NCI-H1436 (cell line): ENCODE data around the gene AIF1.

Experiments used
- DNase-seq: peaks from one replicate; lab custom pipeline; 2025; lab: John Stamatoyannopoulos, UW

AIF1 gene

GRCh38 chr6:31620586-31621319 lies 5.7 kb downstream of the AIF1 start, which contains the start of gene PRRC2A:
TSS of gene PRRC2A (plus strand) at chr6:31620715. CDS start at chr6:31622790, 2,075 bp downstream.
- peak; percentile 79 for DNase-seq

DNA sequence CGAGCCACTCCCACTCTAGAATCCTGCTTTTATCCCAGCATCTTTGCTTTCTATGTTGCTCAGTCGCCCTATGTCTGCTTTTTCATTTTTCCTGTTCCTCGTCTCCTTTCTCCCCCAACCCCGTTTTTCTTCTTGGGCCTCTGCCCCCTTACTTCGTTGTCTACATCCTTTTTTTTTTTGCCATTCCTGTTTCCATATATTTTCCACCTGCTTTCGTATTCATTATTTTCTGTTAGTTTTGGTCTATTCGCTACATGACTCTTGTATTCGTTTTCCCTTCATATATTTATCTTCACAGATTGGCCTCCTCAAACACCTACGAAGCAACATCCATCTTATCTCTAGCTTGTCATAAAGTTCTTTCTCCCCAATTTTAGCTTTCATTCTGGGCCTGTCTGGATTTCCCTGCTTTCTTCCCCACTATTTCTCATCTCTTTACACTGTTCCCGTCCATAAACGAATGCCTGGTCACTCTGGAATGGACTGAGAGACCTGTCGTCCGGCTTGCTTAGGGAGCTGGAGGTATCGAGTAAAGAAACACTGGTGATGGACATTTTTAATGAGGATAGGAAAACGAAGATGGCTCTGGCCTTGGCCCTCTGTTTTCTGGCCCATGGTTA lies 6.4 kb downstream of the AIF1 start:
- no peak for DNase-seq

GRCh38 chr6:31621991-31622390 lies 7.0 kb downstream of the AIF1 start:
- DNase-seq, result no peak

- no peak for DNase-seq
These were observed 7.7 kb downstream of the AIF1 start for GRCh38 chr6:31622684-31623091.

DNA sequence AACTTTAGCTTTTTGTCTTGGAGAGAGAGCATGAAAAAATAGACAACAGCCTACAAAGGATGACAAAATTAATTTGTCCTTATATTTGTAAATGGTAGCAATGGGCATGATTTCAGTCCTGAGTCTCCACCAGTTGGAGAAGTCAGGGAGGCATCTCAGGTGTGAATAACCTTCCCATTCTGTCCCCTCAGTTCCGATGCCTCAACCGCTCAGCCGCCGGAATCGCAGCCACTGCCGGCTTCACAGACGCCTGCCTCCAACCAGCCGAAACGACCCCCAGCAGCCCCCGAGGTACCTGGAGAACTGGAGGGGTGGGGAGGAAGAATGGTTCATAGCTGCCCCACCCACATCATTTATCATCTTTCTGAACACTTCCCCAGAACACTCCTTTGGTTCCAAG lies 9.0 kb downstream of the AIF1 start:
- no peak for DNase-seq

GRCh38 chr6:31626952-31627351 lies 11.9 kb downstream of the AIF1 start:
- DNase-seq, result no peak

GRCh38 chr6:31627690-31628287 lies 12.8 kb downstream of the AIF1 start:
- DNase-seq, result no peak

DNA sequence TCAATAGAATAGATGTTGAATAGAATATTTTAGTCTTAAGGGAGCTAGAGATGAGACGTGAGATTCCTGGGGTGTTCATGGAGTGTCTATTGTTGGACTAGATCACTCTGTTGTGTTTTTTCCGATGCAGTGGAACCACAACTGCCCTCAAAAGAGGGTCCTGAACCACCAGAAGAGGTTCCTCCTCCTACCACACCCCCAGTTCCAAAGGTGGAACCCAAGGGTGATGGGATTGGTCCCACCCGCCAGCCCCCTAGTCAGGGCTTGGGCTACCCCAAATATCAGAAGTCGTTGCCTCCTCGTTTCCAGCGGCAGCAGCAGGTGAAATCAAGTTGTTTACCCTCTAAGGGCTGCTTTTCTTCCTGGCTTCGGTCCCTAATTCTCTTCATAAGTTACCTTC lies 14.0 kb downstream of the AIF1 start:
- no peak for DNase-seq

DNA sequence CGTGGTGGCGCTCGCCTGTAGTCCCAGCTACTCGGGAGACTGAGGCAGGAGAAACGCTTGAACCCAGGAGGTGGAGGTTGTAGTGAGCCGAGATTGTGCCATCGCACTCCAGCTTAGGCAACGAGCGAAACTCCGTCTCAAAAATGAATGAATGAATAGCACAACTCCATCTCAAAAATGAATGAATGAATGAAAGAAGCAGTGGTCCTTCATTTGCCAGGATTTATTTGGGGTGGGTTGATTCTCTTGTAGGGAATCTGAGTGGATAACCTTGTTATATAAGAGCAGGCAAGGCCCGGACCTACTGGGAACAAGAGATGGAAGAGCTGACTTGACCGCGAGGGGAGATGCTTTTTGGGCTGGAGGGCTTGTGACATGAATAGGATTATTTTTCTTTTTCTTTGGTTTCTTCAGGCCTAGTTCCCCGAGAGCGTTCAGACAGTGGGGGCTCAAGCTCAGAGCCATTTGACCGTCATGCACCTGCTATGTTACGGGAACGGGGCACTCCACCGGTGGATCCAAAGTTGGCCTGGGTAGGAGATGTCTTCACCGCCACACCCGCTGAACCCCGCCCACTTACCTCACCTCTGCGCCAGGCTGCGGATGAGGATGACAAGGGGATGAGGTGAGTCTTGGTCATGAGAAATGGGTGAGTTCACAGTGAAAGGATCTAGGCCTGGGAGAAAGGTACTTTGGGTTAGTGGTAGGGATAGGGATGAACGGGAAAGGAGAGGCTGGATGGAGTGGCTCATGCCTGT lies 15.3 kb downstream of the AIF1 start:
- DNase-seq, result no peak

DNA sequence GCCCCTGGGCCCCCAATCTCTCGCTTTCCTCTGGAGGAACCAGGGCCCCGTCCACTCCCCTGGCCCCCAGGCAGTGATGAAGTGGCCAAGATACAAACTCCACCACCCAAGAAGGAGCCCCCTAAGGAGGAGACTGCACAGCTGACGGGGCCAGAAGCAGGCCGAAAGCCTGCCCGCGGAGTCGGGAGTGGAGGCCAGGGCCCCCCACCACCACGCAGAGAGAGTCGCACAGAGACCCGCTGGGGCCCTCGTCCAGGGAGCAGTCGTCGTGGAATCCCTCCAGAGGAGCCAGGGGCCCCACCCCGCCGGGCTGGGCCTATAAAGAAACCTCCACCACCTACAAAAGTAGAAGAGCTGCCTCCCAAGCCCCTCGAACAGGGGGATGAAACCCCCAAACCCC lies 16.2 kb downstream of the AIF1 start:
- DNase-seq, result no peak

- DNase-seq, result no peak
These were observed 16.7 kb downstream of the AIF1 start for GRCh38 chr6:31631681-31632278.

GRCh38 chr6:31632279-31632946 lies 17.4 kb downstream of the AIF1 start:
- DNase-seq, result no peak

GRCh38 chr6:31633447-31633846 lies 18.4 kb downstream of the AIF1 start:
- DNase-seq, result no peak

DNA sequence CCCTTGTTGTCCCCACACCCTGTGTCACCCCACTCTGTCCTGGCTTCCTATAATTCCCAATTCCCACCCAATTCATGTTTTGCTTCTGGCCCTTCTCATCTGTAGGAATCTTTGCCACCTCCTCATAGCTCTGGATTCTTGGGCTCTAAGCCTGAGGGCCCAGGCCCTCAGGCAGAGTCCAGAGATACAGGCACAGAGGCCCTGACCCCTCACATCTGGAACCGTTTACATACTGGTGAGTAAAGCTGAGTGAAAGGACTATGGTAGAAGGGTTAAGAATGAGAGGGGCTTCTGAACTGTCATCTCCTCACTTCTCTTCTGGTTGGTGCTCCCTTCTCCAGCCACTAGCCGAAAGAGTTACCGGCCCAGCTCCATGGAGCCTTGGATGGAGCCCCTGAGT lies 19.1 kb downstream of the AIF1 start:
- no peak for DNase-seq

GRCh38 chr6:31634969-31635575 lies 20.0 kb downstream of the AIF1 start:
- DNase-seq, result no peak

GRCh38 chr6:31636698-31637596 lies 21.9 kb downstream of the AIF1 start:
- DNase-seq, result no peak

- DNase-seq, result no peak
These were observed 24.0 kb downstream of the AIF1 start for GRCh38 chr6:31639043-31639442.

- no peak for DNase-seq
These were observed 24.4 kb downstream of the AIF1 start for GRCh38 chr6:31639449-31639861.

DNA sequence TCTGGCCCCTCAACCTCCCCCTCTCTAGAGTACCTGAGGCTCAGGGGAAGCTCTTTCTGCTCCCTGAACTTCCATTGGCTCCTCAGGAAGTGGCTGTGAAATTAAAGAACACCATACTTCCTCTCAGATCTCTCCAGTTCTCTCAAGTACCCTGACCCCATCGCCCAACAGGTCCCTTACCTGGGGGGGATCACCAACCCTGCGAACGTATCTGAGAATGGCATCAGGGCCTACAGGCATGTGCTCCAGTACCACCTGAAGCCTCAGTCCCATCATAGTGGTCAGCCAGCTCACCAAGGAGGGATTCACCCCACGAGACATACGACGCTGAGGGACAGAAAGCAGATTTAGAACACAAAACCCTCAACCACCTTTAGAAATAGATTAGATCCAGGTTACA lies 25.6 kb downstream of the AIF1 start:
- no peak for DNase-seq

- DNase-seq, result no peak
These were observed 26.3 kb downstream of the AIF1 start for GRCh38 chr6:31641370-31641769.
